Kidney (tissue), 22 donors: ENCODE data around the gene COPZ2. TPM values are rescaled to one million over a fixed set of nuclear protein-coding genes. Genes with fewer than 3 reads are reported as not detected.
"Not testable (repeated sequence)": the region's sequence is repeated elsewhere in the genome, so short reads cannot be mapped to it uniquely, and the experiment has no call there.

Source experiments
- DNase-seq, 5 donors: peaks; one replicate each; pipeline ENCODE4 v3.0.0-alpha.2; 2013 to 2020
- FAIRE-seq: peaks from 2 replicates; lab custom pipeline; 2012; peaks lifted over from hg19 to GRCh38; lab: Jason Lieb, UNC
- H3K27ac ChIP-seq, 2 donors: one replicate each; pipeline ENCODE4 v1.7.0; 2013; ENCODE audit warnings: low read depth in 2 of 2, low read length in 2 of 2, inconsistent platforms in 1 of 2
- H3K27me3 ChIP-seq: one replicate; pipeline ENCODE4 v1.7.1; 2013; ENCODE audit warnings: low read length, inconsistent platforms; ENCODE audit not compliant: control insufficient read depth, insufficient read depth
- H3K36me3 ChIP-seq, 3 donors: one replicate each; pipeline versions ENCODE4 v1.7.0 to v1.7.1; 2013; ENCODE audit warnings: low read length in 3 of 3, control low read depth in 1 of 3, inconsistent platforms in 1 of 3; ENCODE audit not compliant: insufficient read depth in 3 of 3, control insufficient read depth in 2 of 3
- H3K4me1 ChIP-seq, 3 donors: one replicate each; pipeline versions ENCODE4 v1.7.0 to v1.7.1; 2013; ENCODE audit warnings: low read length in 3 of 3, inconsistent platforms in 1 of 3, low read depth in 1 of 3; ENCODE audit not compliant: control insufficient read depth in 2 of 3, insufficient read depth in 2 of 3
- H3K4me3 ChIP-seq, 3 donors: one replicate each; pipeline versions ENCODE4 v1.7.0 to v1.8.1; 2013; ENCODE audit warnings: low read length in 3 of 3, control low read depth in 1 of 3, inconsistent platforms in 1 of 3
- H3K9ac ChIP-seq, 3 donors: one replicate each; pipeline versions ENCODE4 v1.7.0 to v1.7.1; 2013; ENCODE audit warnings: low read length in 3 of 3, control low read depth in 1 of 3, inconsistent platforms in 1 of 3
- H3K9me3 ChIP-seq, 3 donors: one replicate each; pipeline versions ENCODE4 v1.7.0 to v1.7.1; 2013; ENCODE audit warnings: low read length in 3 of 3, control low read depth in 1 of 3, inconsistent platforms in 1 of 3; ENCODE audit not compliant: control insufficient read depth in 2 of 3, insufficient read depth in 1 of 3
- CTCF ChIP-seq: IDR thresholded peaks from 3 replicates; pipeline ENCODE4 v1.5.1; 2012; ENCODE audit warnings: mild to moderate bottlenecking, moderate library complexity, borderline replicate concordance; ENCODE audit not compliant: insufficient read depth; ENCODE audit errors: extremely low read depth
- intact Hi-C: fragments of 100-400 bp; cut with DNase I; formaldehyde crosslinking; loops from one replicate; pipeline ENCODE4 v1.11.1; 2022
- long read RNA-seq, 10 donors: library from polyadenylated mRNA in 1 of 10; unstranded in 1 of 10; transcript quantifications; one replicate each; pipeline ENCODE4 v2.0.0 and lab custom pipeline, GENCODE V29; 2021 to 2026
- polyA plus RNA-seq: library from polyadenylated mRNA; stranded (reverse); fragments of 350-450 nt; fragmentation: Illumina TruSeq; extraction: RNeasy Lipid Tissue Mini Kit (QIAGEN cat#74804); gene quantifications from one replicate; pipeline ENCODE4 v1.2.3, GENCODE V29; 2014; ENCODE audit warnings: low read depth, low replicate concordance; ENCODE audit not compliant: insufficient read depth
- total RNA-seq: library from RNA; stranded (reverse); fragmentation: NEBNext Ultra II Directional; extraction: Animal tissue kit (Norgen Biotek cat#: 25700); gene quantifications from one replicate; pipeline ENCODE4 v1.2.1, GENCODE V29; 2021
- donor health status: control.
- donor health status: control.
- donor health status: control.
- donor health status: control.
- donor health status: control.
- donor health status: DM: yes; HTN: yes; CAD: no.
- donor health status: Normal renal cell carcinoma (clear cell type).

COPZ2 gene
- total RNA-seq (24.9 TPM), polyA plus RNA-seq (38.2 TPM)
- long read RNA-seq, donor 1, partial matches to known transcripts: 0 of 3 reads
- long read RNA-seq, donor 1, other reads (novel, unspliced or antisense): 0 of 3 reads
- long read RNA-seq, donor 2, partial matches to known transcripts: 0 of 4 reads
- long read RNA-seq, donor 2, other reads (novel, unspliced or antisense): 0 of 4 reads
- long read RNA-seq, donor 3, partial matches to known transcripts: 0 of 3 reads
- long read RNA-seq, donor 3, other reads (novel, unspliced or antisense): 0 of 3 reads
- long read RNA-seq, donor 4, partial matches to known transcripts: 0 of 1 reads
- long read RNA-seq, donor 4, other reads (novel, unspliced or antisense): 0 of 1 reads
- long read RNA-seq, donor 5: 0 reads
- long read RNA-seq, donor 6, partial matches to known transcripts: 0 of 1 reads
- long read RNA-seq, donor 6, other reads (novel, unspliced or antisense): 0 of 1 reads
- long read RNA-seq, donor 7, partial matches to known transcripts: 1 of 10 reads
- long read RNA-seq, donor 7, other reads (novel, unspliced or antisense): 5 of 10 reads
- long read RNA-seq, donor 8, partial matches to known transcripts: 0 of 3 reads
- long read RNA-seq, donor 8, other reads (novel, unspliced or antisense): 0 of 3 reads
- long read RNA-seq, donor 9, partial matches to known transcripts: 0 of 2 reads
- long read RNA-seq, donor 9, other reads (novel, unspliced or antisense): 0 of 2 reads
- long read RNA-seq, donor 10, partial matches to known transcripts: 0 of 2 reads
- long read RNA-seq, donor 10, other reads (novel, unspliced or antisense): 0 of 2 reads

GRCh38 chr17:48037036-48037837 lies at the start of gene COPZ2:
Gene COPZ2, minus strand, starts transcription at chr17:48037797. Its CDS starts 20 bp downstream, at chr17:48037777.
- H3K27ac ChIP-seq: peak within 1 kb of the TSS in 1 of 2 donors; percentile 14

GRCh38 chr17:48084932-48085331 lies 47.3 kb upstream of the COPZ2 start:
- DNase-seq: no peak
- peaks cover 7 to 9% (median 8%) of the 10 kb centered on the region in 3 donors for H3K4me1 ChIP-seq
- no peak overlapping the region for H3K27ac ChIP-seq
- H3K4me3 ChIP-seq: no peak overlapping the region
- H3K36me3 ChIP-seq: no peaks in the 10 kb centered on the region
- no peaks in the 10 kb centered on the region for H3K27me3 ChIP-seq
- no peak for TF ChIP-seq CTCF
- no peaks in the 10 kb centered on the region for H3K9me3 ChIP-seq
- FAIRE-seq: no peak
- intact Hi-C loops: no loop called here
- H3K9ac ChIP-seq: peak overlapping the region in 1 of 3 donors; percentile 37

More at GRCh38 chr17:48037036-48037837, at the start of gene COPZ2:
- Histone ChIP-seq H3K27me3 (no peaks in the 10 kb centered on the region), H3K9ac (peak within 1 kb of the TSS in 2 of 3 donors; percentile 1 to 56), H3K9me3 (no peaks in the 10 kb centered on the region), H3K36me3 (no peaks in the 10 kb centered on the region), H3K4me3 (peak within 1 kb of the TSS; percentile 36 to 69 (median 53)), H3K4me1 (peaks cover 0 to 11% (median 9%) of the 10 kb centered on the region in 3 donors)
- FAIRE-seq: no peak
- DNase-seq: peak in 3 of 5 donors; percentile 52 to 89 (median 60)
- peak; percentile 46 for TF ChIP-seq CTCF
- intact Hi-C loops: no loop called here

- no peak overlapping the region for H3K27ac ChIP-seq
These were observed 44.3 kb upstream of the COPZ2 start for GRCh38 chr17:48081858-48082257.

GRCh38 chr17:48077152-48077551 lies 39.6 kb upstream of the COPZ2 start:
- H3K36me3 ChIP-seq, DNase-seq, intact Hi-C loops, H3K27me3 ChIP-seq, H3K9ac ChIP-seq, H3K27ac ChIP-seq, H3K4me3 ChIP-seq, FAIRE-seq, H3K9me3 ChIP-seq: not testable (repeated sequence)
- H3K4me1 ChIP-seq: peaks cover 4 to 27% (median 8%) of the 10 kb centered on the region in 3 donors

More at GRCh38 chr17:48081858-48082257, 44.3 kb upstream of the COPZ2 start:
- peaks cover 7 to 16% (median 8%) of the 10 kb centered on the region in 3 donors for H3K4me1 ChIP-seq
- no peaks in the 10 kb centered on the region for H3K27me3 ChIP-seq
- TF ChIP-seq CTCF: no peak
- no peak for DNase-seq
- FAIRE-seq: no peak
- no peak overlapping the region for H3K4me3 ChIP-seq
- H3K9me3 ChIP-seq: no peaks in the 10 kb centered on the region
- intact Hi-C loops: no loop called here
- no peaks in the 10 kb centered on the region for H3K36me3 ChIP-seq
- no peak overlapping the region for H3K9ac ChIP-seq
